GM19467 (cell line): Measurements from ENCODE around the gene CSTF2.

Source experiments
- ATAC-seq: cut with Tn5 transposase; IDR thresholded peaks from one replicate; pipeline ENCODE4 v1.9.1; 2021; ENCODE audit warnings: mild to moderate bottlenecking, moderate library complexity; ENCODE audit not compliant: unreplicated experiment

The CSTF2 gene

GRCh38 chrX:100870527-100870926 lies 50.3 kb downstream of the CSTF2 start:
- ATAC-seq: no peak

- ATAC-seq: no peak
These were observed 51.7 kb downstream of the CSTF2 start for GRCh38 chrX:100871594-100872560.

GRCh38 chrX:100874325-100874724 lies 54.1 kb downstream of the CSTF2 start, which contains the start of gene NOX1:
TSS of gene NOX1 (minus strand) at chrX:100874359. CDS start at chrX:100874139, 220 bp downstream.
- ATAC-seq: no peak

GRCh38 chrX:100880368-100880767 lies 60.2 kb downstream of the CSTF2 start:
- ATAC-seq: no peak

GRCh38 chrX:100883654-100884053 lies 63.5 kb downstream of the CSTF2 start:
- no peak for ATAC-seq
